Measurements from ENCODE around the gene PTPRG.

DNA sequence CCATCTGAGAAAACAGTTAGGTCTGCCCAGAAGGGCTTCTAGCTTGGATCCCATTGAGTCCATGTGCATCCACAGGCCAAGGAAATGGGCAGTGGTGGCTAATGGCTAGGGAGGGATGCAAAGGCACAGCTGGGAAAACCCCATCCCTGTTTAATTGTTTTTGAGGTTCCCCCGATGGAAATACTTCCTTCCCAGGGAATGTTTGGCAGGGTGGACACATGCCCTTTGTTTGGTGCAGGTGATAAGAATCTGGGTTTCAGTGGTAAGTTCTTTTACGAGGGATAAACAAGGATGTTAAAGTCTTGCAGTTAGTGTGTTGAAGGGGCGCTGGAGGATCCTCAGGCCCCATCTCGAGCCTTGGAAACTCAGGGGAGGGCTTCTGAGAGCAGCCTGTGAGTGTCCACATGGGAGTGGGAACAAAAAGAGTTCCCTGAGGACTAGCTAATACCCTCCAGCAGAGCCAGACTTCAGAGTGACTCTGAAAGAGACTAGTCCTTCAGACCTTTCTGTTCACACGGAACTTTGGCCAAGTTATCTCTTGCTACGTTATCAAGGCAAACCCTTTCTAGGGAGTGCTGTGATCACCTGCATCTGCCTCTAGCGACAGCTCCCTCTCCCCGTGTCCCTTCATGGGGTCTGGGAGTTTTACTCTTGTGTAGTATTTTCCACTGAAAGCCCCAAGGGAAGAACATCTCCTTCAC lies 17.4 kb downstream of the PTPRG start:
- TF ChIP-seq NANOG (IDR thresholded peaks at IDR 0.05; ENCODE audit: borderline replicate concordance) (no peak), EZH2phosphoT487 (IDR thresholded peaks at IDR 0.05; ENCODE audit: unreplicated experiment) (no peak), POLR2AphosphoS5 (IDR thresholded peaks at IDR 0.05; ENCODE audit: low read depth) (no peak), CREB1 (CRISPR knock-in tag; IDR thresholded peaks at IDR 0.05; ENCODE audit: low read depth) (no peak)
- TF ChIP-seq, protein P1, sequence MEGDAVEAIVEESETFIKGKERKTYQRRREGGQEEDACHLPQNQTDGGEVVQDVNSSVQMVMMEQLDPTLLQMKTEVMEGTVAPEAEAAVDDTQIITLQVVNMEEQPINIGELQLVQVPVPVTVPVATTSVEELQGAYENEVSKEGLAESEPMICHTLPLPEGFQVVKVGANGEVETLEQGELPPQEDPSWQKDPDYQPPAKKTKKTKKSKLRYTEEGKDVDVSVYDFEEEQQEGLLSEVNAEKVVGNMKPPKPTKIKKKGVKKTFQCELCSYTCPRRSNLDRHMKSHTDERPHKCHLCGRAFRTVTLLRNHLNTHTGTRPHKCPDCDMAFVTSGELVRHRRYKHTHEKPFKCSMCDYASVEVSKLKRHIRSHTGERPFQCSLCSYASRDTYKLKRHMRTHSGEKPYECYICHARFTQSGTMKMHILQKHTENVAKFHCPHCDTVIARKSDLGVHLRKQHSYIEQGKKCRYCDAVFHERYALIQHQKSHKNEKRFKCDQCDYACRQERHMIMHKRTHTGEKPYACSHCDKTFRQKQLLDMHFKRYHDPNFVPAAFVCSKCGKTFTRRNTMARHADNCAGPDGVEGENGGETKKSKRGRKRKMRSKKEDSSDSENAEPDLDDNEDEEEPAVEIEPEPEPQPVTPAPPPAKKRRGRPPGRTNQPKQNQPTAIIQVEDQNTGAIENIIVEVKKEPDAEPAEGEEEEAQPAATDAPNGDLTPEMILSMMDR (conservative IDR thresholded peaks at IDR 0.05; ENCODE audit: low read depth in 2 of 2), result no peak
- TF ChIP-seq, protein P2, sequence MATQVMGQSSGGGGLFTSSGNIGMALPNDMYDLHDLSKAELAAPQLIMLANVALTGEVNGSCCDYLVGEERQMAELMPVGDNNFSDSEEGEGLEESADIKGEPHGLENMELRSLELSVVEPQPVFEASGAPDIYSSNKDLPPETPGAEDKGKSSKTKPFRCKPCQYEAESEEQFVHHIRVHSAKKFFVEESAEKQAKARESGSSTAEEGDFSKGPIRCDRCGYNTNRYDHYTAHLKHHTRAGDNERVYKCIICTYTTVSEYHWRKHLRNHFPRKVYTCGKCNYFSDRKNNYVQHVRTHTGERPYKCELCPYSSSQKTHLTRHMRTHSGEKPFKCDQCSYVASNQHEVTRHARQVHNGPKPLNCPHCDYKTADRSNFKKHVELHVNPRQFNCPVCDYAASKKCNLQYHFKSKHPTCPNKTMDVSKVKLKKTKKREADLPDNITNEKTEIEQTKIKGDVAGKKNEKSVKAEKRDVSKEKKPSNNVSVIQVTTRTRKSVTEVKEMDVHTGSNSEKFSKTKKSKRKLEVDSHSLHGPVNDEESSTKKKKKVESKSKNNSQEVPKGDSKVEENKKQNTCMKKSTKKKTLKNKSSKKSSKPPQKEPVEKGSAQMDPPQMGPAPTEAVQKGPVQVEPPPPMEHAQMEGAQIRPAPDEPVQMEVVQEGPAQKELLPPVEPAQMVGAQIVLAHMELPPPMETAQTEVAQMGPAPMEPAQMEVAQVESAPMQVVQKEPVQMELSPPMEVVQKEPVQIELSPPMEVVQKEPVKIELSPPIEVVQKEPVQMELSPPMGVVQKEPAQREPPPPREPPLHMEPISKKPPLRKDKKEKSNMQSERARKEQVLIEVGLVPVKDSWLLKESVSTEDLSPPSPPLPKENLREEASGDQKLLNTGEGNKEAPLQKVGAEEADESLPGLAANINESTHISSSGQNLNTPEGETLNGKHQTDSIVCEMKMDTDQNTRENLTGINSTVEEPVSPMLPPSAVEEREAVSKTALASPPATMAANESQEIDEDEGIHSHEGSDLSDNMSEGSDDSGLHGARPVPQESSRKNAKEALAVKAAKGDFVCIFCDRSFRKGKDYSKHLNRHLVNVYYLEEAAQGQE (IDR thresholded peaks at IDR 0.05; ENCODE audit: unreplicated experiment), result no peak

Measured in GM23338 (cell line).